H9 (cell line): ENCODE measurements around the gene ZBTB16. TPM values are rescaled to one million over a fixed set of nuclear protein-coding genes. Genes with fewer than 3 reads are reported as not detected.

Experiments used
- DNase-seq: peaks from one replicate; pipeline ENCODE4 v3.0.0-alpha.2; 2017
- H2AFZ ChIP-seq: one replicate; pipeline ENCODE4 v1.6.1; 2013; ENCODE audit warnings: mild to moderate bottlenecking, low read length, control low read depth, moderate library complexity
- H2AK5ac ChIP-seq: 2 replicates; pipeline ENCODE4 v1.6.1; 2013; ENCODE audit warnings: low read length, control low read depth, mixed read lengths; ENCODE audit not compliant: insufficient read length
- H2BK120ac ChIP-seq: one replicate; pipeline ENCODE4 v1.6.1; 2013; ENCODE audit warnings: low read depth, mild to moderate bottlenecking, low read length, control low read depth, inconsistent platforms; ENCODE audit not compliant: poor library complexity, severe bottlenecking
- H2BK12ac ChIP-seq: 2 replicates; pipeline ENCODE4 v1.6.1; 2013; ENCODE audit warnings: low read length, control low read depth, mixed read lengths, low read depth; ENCODE audit not compliant: insufficient read length
- H2BK15ac ChIP-seq: 2 replicates; pipeline ENCODE4 v1.6.1; 2013; ENCODE audit warnings: low read depth, low read length, control low read depth
- H2BK20ac ChIP-seq: one replicate; pipeline ENCODE4 v1.6.1; 2013; ENCODE audit warnings: low read depth, mild to moderate bottlenecking, low read length, control low read depth, inconsistent platforms; ENCODE audit not compliant: poor library complexity, severe bottlenecking
- H2BK5ac ChIP-seq: 2 replicates; pipeline ENCODE4 v1.6.1; 2013; ENCODE audit warnings: low read length, control low read depth, mixed read lengths; ENCODE audit not compliant: insufficient read length
- H3K14ac ChIP-seq: 2 replicates; pipeline ENCODE4 v1.6.1; 2013; ENCODE audit warnings: low read length, control low read depth; ENCODE audit not compliant: insufficient read depth
- H3K18ac ChIP-seq: 2 replicates; pipeline ENCODE4 v1.6.1; 2013; ENCODE audit warnings: low read depth, mild to moderate bottlenecking, mixed read lengths, low read length, control low read depth; ENCODE audit not compliant: insufficient read length
- H3K23ac ChIP-seq: 2 replicates; pipeline ENCODE4 v1.6.1; 2013; ENCODE audit warnings: low read length, control low read depth, mixed read lengths, low read depth; ENCODE audit not compliant: insufficient read length
- H3K23me2 ChIP-seq: 2 replicates; pipeline ENCODE4 v1.6.1; 2013; ENCODE audit warnings: low read depth, mild to moderate bottlenecking, mixed read lengths, low read length, control low read depth; ENCODE audit not compliant: insufficient read length, poor library complexity, severe bottlenecking
- H3K27ac ChIP-seq: 2 replicates; pipeline ENCODE4 v1.5.1; 2013; ENCODE audit warnings: low read length, control low read depth, mixed read lengths, low read depth; ENCODE audit not compliant: insufficient read length
- H3K27me3 ChIP-seq: 2 replicates; pipeline ENCODE4 v1.6.1; 2013; ENCODE audit warnings: low read length, control low read depth, inconsistent platforms; ENCODE audit not compliant: insufficient read depth
- H3K4ac ChIP-seq: 2 replicates; pipeline ENCODE4 v1.6.1; 2013; ENCODE audit warnings: low read depth, mild to moderate bottlenecking, control low read depth, inconsistent platforms, low read length, moderate library complexity
- H3K4me1 ChIP-seq: 2 replicates; pipeline ENCODE4 v1.6.1; 2013; ENCODE audit warnings: low read length, control low read depth, inconsistent platforms; ENCODE audit not compliant: insufficient read depth
- H3K4me2 ChIP-seq: 2 replicates; pipeline ENCODE4 v1.6.1; 2013; ENCODE audit warnings: low read length, control low read depth, mixed read lengths; ENCODE audit not compliant: insufficient read length, insufficient read depth
- H3K56ac ChIP-seq: 2 replicates; pipeline ENCODE4 v1.6.1; 2013; ENCODE audit warnings: low read depth, mild to moderate bottlenecking, mixed read lengths, low read length, control low read depth; ENCODE audit not compliant: insufficient read length
- H3K79me1 ChIP-seq: 2 replicates; pipeline ENCODE4 v1.6.1; 2013; ENCODE audit warnings: low read depth, mild to moderate bottlenecking, moderate library complexity, low read length, control low read depth, inconsistent platforms; ENCODE audit not compliant: insufficient read depth, poor library complexity, severe bottlenecking
- H3K79me2 ChIP-seq: 2 replicates; pipeline ENCODE4 v1.6.1; 2013; ENCODE audit warnings: low read length, control low read depth, inconsistent platforms; ENCODE audit not compliant: insufficient read depth
- H3K9ac ChIP-seq: 2 replicates; pipeline ENCODE4 v1.6.1; 2013; ENCODE audit warnings: low read length, control low read depth, mixed read lengths; ENCODE audit not compliant: insufficient read length; ENCODE audit errors: extremely low read depth
- H3K9me3 ChIP-seq: one replicate; pipeline ENCODE4 v1.6.1; 2013; ENCODE audit warnings: low read depth, low read length, inconsistent platforms; ENCODE audit not compliant: control insufficient read depth
- H3T11ph ChIP-seq: one replicate; pipeline ENCODE4 v1.6.1; 2013; ENCODE audit warnings: mild to moderate bottlenecking, low read length, control low read depth, inconsistent platforms
- H4K20me1 ChIP-seq: one replicate; pipeline ENCODE4 v1.6.1; 2013; ENCODE audit not compliant: control insufficient read depth, insufficient read length, insufficient read depth
- H4K5ac ChIP-seq: 2 replicates; pipeline ENCODE4 v1.6.1; 2013; ENCODE audit warnings: low read depth, mild to moderate bottlenecking, mixed read lengths, low read length, control low read depth; ENCODE audit not compliant: insufficient read length
- H4K8ac ChIP-seq: replicated peaks from 2 replicates; pipeline ENCODE4 v1.6.1; 2013; ENCODE audit warnings: low read length, control low read depth, mixed read lengths, low read depth; ENCODE audit not compliant: insufficient read length
- H4K91ac ChIP-seq: 2 replicates; pipeline ENCODE4 v1.6.1; 2013; ENCODE audit warnings: low read depth, mild to moderate bottlenecking, moderate library complexity, mixed read lengths, low read length, control low read depth; ENCODE audit not compliant: insufficient read length
- H3K27ac Mint-ChIP-seq, 3 experiments: 2 replicates in 2 of 3; 3 replicates in 1 of 3; pipeline ENCODE4 v1.8.0; 2020 to 2021; ENCODE audit warnings: mixed read lengths in 3 of 3, mild to moderate bottlenecking in 1 of 3, moderate library complexity in 1 of 3
- H3K27me3 Mint-ChIP-seq: 2 replicates; pipeline ENCODE4 v1.8.0; 2021; ENCODE audit warnings: low read depth, mild to moderate bottlenecking, moderate library complexity, mixed read lengths
- H3K36me3 Mint-ChIP-seq, 3 experiments: 2 replicates in 2 of 3; 3 replicates in 1 of 3; pipeline ENCODE4 v1.8.0; 2020 to 2021; ENCODE audit warnings: low read depth in 3 of 3, mixed read lengths in 3 of 3; ENCODE audit not compliant: insufficient read depth in 1 of 3
- H3K4me1 Mint-ChIP-seq, 2 experiments: 2 replicates each; pipeline ENCODE4 v1.8.0; 2020; ENCODE audit warnings: mixed read lengths in 2 of 2
- H3K4me3 Mint-ChIP-seq, 2 experiments: 2 replicates in 1 of 2; 3 replicates in 1 of 2; pipeline ENCODE4 v1.8.0; 2020 to 2021; ENCODE audit warnings: mild to moderate bottlenecking in 2 of 2, mixed read lengths in 2 of 2, moderate library complexity in 1 of 2
- H3K9me3 Mint-ChIP-seq, 2 experiments: 2 replicates in 1 of 2; 3 replicates in 1 of 2; pipeline ENCODE4 v1.8.0; 2020; ENCODE audit warnings: mild to moderate bottlenecking in 2 of 2, mixed read lengths in 2 of 2, moderate library complexity in 1 of 2
- CTCF ChIP-seq: fragments of 200-600 bp; sonication (generic); conservative IDR thresholded peaks from 3 replicates; pipeline ENCODE4 v1.8.0; 2021; ENCODE audit warnings: antibody characterized with exemption, mild to moderate bottlenecking
- WGBS: extraction: QIAGEN DNeasy Blood & Tissue Kit; methylation state at CpG from one replicate; pipeline ENCODE4 v1.1.7; 2013; ENCODE audit warnings: missing lambda C conversion rate, low lambda C conversion rate, mixed read lengths; ENCODE audit not compliant: insufficient read length; ENCODE audit errors: extremely low coverage; 5-methylcytosine and 5-hydroxymethylcytosine counted together
- total RNA-seq: library from RNA; stranded (reverse); gene quantifications from 2 replicates; pipeline ENCODE4 v1.2.1, GENCODE V29; 2021

The ZBTB16 gene
- total RNA-seq, 1 experiment from 2014 or later: not detected

DNA sequence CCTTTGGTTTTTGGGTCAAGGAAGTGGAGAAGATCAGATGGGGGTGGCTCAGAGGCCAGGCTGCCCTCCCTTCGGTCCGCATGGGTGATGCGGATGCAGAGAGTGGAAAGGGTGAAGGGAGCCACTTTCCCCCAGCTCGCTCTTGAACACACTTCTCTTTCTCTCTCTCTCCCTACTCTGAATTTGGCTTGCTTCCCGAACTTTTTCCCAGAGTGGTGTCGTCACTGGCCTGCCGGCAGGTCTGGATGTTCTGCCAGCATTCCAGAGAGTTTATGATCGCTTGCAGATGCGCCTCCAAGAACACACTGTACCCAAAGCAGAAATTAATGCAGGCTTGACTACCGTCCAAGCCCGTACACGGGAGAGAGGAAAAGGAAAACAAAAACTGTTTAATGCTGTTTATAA, 103.2 kb downstream of the ZBTB16 start:
- Histone ChIP-seq H3K14ac (no peak overlapping the region), H3K56ac (no peak overlapping the region), H2BK120ac (no peak overlapping the region), H2BK15ac (no peak overlapping the region), H3K18ac (no peak overlapping the region), H4K8ac (no peak overlapping the region), H3T11ph (no peak overlapping the region), H4K5ac (no peak overlapping the region), H2BK20ac (no peak overlapping the region), H4K91ac (no peak overlapping the region), H3K4me2 (no peak overlapping the region), H2BK5ac (no peak overlapping the region), H3K9ac (no peak overlapping the region), H3K4ac (no peak overlapping the region), H3K79me1 (no peaks in the 10 kb centered on the region), H3K4me1 (peaks cover 4% of the 10 kb centered on the region; the same call in 1 of the 2 replicates), H3K79me2 (no peaks in the 10 kb centered on the region), H3K9me3 (no peaks in the 10 kb centered on the region), H2AFZ (no peak overlapping the region), H2BK12ac (no peak overlapping the region), H3K23me2 (no peaks in the 10 kb centered on the region), H3K27ac (no peak overlapping the region), H3K27me3 (no peaks in the 10 kb centered on the region; the same call in 1 of the 2 replicates), H2AK5ac (no peak overlapping the region), H3K23ac (no peak overlapping the region), H4K20me1 (no peaks in the 10 kb centered on the region)
- no peak for DNase-seq
- peaks cover 14% of the 10 kb centered on the region for H3K27me3 Mint-ChIP-seq
- no peaks in the 10 kb centered on the region; a peak in 1 of 7 replicates for H3K36me3 Mint-ChIP-seq
- H3K4me3 Mint-ChIP-seq: no peak overlapping the region
- H3K9me3 Mint-ChIP-seq: no peaks in the 10 kb centered on the region
- WGBS: no CpG with 5 or more reads among the region's 12 CpGs
- no peak for TF ChIP-seq CTCF
- no peak overlapping the region for H3K27ac Mint-ChIP-seq
- H3K4me1 Mint-ChIP-seq: peaks cover 18 to 30% of the 10 kb centered on the region in 2 experiments
